ENCODE results near the gene KRTAP1-5. TPM values are rescaled to one million over a fixed set of nuclear protein-coding genes. Genes with fewer than 3 reads are reported as not detected.

KRTAP1-5 gene, protein sequence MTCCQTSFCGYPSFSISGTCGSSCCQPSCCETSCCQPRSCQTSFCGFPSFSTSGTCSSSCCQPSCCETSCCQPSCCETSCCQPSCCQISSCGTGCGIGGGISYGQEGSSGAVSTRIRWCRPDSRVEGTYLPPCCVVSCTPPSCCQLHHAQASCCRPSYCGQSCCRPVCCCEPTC
- not detected for total RNA-seq

DNA sequence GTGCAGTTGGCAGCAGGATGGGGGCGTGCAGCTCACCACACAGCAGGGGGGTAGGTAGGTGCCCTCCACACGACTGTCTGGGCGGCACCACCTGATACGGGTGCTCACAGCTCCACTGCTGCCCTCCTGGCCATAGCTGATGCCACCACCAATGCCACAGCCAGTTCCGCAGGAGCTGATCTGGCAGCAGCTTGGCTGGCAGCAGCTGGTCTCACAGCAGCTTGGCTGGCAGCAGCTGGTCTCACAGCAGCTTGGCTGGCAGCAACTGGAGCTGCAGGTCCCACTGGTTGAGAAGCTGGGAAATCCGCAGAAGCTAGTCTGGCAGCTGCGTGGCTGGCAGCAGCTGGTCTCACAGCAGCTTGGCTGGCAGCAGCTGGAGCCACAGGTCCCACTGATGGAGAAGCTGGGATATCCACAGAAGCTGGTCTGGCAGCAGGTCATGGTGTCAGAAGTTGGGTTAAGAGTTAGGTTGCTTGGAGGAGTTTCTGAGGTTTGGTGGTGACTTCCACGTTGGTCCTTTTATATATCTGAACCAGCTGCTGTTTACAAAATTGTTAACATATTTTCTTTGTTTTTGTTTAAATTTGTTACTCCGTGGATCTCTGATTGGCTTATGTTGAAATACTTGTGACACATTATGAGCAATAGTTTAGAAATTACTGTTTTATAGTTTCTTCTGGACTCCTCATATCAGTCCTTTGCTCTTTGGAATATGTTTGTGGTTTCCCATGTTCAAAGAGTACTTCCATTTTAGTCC lies at the start of gene KRTAP1-5:
Gene KRTAP1-5 (minus strand): TSS at position 494 of the 757 bp plus-strand sequence. CDS start 53 bp downstream, at position 441.
- H3K4me3 ChIP-seq: no peak within 1 kb of the TSS
- no peak for DNase-seq (ENCODE audit: extremely low spot score)
- H3K27me3 ChIP-seq: peaks cover 0 to 12% (median 0%) of the 10 kb centered on the region in 4 donors
- no peaks in the 10 kb centered on the region for H3K9me3 ChIP-seq
- WGBS: 65% methylated on average over 7 of the region's 9 CpGs
- no peak for TF ChIP-seq POLR2A (IDR thresholded peaks at IDR 0.05; ENCODE audit: low read depth)
- TF ChIP-seq EP300 (IDR thresholded peaks at IDR 0.05): no peak
- TF ChIP-seq, protein P1, sequence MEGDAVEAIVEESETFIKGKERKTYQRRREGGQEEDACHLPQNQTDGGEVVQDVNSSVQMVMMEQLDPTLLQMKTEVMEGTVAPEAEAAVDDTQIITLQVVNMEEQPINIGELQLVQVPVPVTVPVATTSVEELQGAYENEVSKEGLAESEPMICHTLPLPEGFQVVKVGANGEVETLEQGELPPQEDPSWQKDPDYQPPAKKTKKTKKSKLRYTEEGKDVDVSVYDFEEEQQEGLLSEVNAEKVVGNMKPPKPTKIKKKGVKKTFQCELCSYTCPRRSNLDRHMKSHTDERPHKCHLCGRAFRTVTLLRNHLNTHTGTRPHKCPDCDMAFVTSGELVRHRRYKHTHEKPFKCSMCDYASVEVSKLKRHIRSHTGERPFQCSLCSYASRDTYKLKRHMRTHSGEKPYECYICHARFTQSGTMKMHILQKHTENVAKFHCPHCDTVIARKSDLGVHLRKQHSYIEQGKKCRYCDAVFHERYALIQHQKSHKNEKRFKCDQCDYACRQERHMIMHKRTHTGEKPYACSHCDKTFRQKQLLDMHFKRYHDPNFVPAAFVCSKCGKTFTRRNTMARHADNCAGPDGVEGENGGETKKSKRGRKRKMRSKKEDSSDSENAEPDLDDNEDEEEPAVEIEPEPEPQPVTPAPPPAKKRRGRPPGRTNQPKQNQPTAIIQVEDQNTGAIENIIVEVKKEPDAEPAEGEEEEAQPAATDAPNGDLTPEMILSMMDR (IDR thresholded peaks at IDR 0.05): no peak
- TF ChIP-seq POLR2AphosphoS5 (IDR thresholded peaks at IDR 0.05): no peak
- H3K4me1 ChIP-seq: no peaks in the 10 kb centered on the region
- no peak within 1 kb of the TSS for H3K27ac ChIP-seq (replicated peaks in 1 of 4)
- intact Hi-C loops (cut with DNase I): no loop called here
- no peaks in the 10 kb centered on the region for H3K36me3 ChIP-seq

DNA sequence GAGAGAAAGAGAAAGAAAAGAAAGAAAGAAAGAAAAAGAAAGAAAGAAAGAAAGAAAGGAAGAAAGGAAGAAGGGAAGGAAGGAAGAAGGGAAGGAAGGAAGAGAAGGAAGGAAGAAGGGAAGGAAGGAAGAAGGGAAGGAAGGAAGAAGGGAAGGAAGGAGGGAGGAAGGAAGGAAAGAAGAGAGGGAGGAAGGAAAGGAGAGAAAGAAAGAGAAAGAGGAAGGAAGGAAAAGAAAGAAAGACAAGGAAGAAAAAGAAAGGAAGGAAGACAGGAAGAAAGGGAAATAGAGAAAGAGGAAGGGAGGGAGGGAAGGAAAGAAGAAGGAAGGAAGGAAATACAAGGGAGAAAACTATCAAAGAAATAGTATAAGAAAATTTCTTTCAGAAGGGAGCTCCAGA lies 49.8 kb upstream of the KRTAP1-5 start:
- Histone ChIP-seq H3K4me1 (no peaks in the 10 kb centered on the region), H3K27me3 (peaks cover 0 to 6% (median 0%) of the 10 kb centered on the region in 4 donors), H3K36me3 (no peaks in the 10 kb centered on the region), H3K27ac (replicated peaks in 1 of 4) (no peak overlapping the region), H3K9me3 (no peaks in the 10 kb centered on the region), H3K4me3 (no peak overlapping the region)
- intact Hi-C loops (cut with DNase I): no loop called here
- TF ChIP-seq POLR2A (IDR thresholded peaks at IDR 0.05; ENCODE audit: low read depth): no peak
- DNase-seq (ENCODE audit: extremely low spot score): no peak

DNA sequence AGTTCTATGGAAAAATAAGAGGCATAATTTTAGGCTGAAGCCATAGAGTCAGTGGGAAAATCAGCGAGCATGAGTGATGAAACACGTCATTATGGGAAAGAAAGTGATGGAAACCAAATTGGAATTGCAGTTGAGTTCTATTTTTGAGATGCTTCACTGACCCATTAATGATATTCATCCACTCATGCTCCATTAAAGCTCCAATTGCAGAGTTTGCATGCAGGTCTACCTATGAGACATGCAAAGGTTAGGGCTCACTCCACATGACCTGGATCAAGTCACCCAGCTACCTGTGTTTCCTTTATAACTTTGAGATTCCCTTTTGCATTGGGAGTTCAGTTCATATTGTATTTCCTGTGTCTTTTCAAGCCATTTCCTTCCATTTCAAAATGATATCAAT lies 46.7 kb upstream of the KRTAP1-5 start:
- intact Hi-C loops (cut with DNase I): no loop called here
- H3K9me3 ChIP-seq: no peaks in the 10 kb centered on the region
- H3K27ac ChIP-seq (replicated peaks in 1 of 4): no peak overlapping the region
- no peak for TF ChIP-seq POLR2A (IDR thresholded peaks at IDR 0.05; ENCODE audit: low read depth)
- no peak for TF ChIP-seq EP300 (IDR thresholded peaks at IDR 0.05)
- TF ChIP-seq, protein P1 (IDR thresholded peaks at IDR 0.05): no peak
- no peak for TF ChIP-seq POLR2AphosphoS5 (IDR thresholded peaks at IDR 0.05)
- H3K4me1 ChIP-seq: no peaks in the 10 kb centered on the region
- DNase-seq (ENCODE audit: extremely low spot score): no peak
- no peaks in the 10 kb centered on the region for H3K36me3 ChIP-seq
- H3K4me3 ChIP-seq: no peak overlapping the region
- WGBS: 86% methylated on average over 2 of the region's 2 CpGs
- peaks cover 0 to 6% (median 0%) of the 10 kb centered on the region in 4 donors for H3K27me3 ChIP-seq

DNA sequence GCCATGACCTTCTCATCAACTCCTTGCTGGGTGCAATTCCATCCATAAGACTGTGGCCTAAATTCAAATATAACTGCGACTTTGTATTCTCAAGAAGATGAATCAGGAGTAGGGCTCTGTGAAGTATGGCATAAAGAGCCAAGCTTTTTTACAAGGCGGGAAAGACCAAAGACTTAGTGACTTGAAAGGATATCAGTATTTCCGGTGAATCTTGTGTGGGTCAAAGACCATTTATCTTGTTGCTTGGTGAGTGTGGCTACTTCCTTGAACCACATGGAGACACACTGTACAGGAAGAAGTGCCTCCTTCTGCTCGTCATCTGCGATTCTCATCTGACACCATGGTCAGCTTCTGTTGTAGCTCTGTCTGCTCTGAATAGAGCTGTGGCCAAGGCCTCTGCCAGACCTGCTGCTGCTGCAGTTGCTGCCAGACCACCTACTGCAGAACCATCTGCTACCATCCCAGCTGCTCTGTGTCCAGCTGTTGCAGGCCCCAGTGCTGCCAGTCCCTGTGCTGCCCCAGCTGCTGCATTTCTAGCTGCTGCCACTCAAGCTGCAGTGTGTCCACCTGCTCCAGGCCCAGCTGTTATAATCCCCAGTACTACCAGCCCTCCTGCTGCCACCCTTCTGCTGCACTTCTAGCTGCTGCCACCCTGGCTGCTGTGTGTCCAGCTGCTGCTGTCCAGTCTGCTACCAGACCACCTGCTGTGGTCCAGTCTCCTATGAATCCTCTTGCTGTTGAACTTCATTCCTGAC lies 44.8 kb upstream of the KRTAP1-5 start:
- Histone ChIP-seq H3K27ac (replicated peaks in 1 of 4) (no peak overlapping the region), H3K4me3 (no peak overlapping the region), H3K9me3 (no peaks in the 10 kb centered on the region), H3K36me3 (no peaks in the 10 kb centered on the region), H3K27me3 (peaks cover 0 to 6% (median 0%) of the 10 kb centered on the region in 4 donors), H3K4me1 (no peaks in the 10 kb centered on the region)
- 87% methylated on average over 5 of the region's 5 CpGs for WGBS
- TF ChIP-seq, protein P1 (IDR thresholded peaks at IDR 0.05): no peak
- TF ChIP-seq EP300 (IDR thresholded peaks at IDR 0.05) (no peak), POLR2AphosphoS5 (IDR thresholded peaks at IDR 0.05) (no peak), POLR2A (IDR thresholded peaks at IDR 0.05; ENCODE audit: low read depth) (no peak)
- DNase-seq (ENCODE audit: extremely low spot score): no peak
- intact Hi-C loops (cut with DNase I): no loop called here

DNA sequence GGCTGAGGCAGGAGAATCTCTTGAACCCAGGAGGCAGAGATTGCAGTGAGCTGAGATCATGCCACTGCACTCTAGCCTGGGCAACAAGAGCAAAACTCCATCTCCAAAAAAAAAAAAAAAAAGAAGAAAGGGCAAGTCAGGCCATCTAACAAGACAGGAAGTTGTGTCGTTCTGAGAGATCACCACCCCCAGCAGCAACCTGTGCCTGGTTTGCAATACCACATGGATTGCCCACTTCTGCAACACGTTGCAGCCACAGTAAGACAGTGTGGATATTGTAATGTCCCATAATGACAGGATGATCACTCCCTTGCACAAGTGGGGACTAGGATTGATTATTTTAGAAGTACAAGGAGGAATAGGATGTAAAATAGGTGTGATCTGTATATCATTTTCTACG lies 42.0 kb upstream of the KRTAP1-5 start:
- no peak for DNase-seq (ENCODE audit: extremely low spot score)
- H3K36me3 ChIP-seq: no peaks in the 10 kb centered on the region
- no peak overlapping the region for H3K4me3 ChIP-seq
- 83% methylated on average over 3 of the region's 3 CpGs for WGBS
- TF ChIP-seq POLR2A (IDR thresholded peaks at IDR 0.05; ENCODE audit: low read depth): no peak
- H3K9me3 ChIP-seq: no peaks in the 10 kb centered on the region
- no peaks in the 10 kb centered on the region for H3K27me3 ChIP-seq
- H3K27ac ChIP-seq (replicated peaks in 1 of 4): no peak overlapping the region
- intact Hi-C loops (cut with DNase I): no loop called here
- no peaks in the 10 kb centered on the region for H3K4me1 ChIP-seq
